SK-N-DZ (cell line): ENCODE results near the gene PDC.
"Not testable (repeated sequence)": the region's sequence is repeated elsewhere in the genome, so short reads cannot be mapped to it uniquely, and the experiment has no call there.

Source experiments
- DNase-seq: peaks from one replicate; pipeline ENCODE4 v3.0.0-alpha.2; 2015; ENCODE audit warnings: low spot score

Gene PDC

DNA sequence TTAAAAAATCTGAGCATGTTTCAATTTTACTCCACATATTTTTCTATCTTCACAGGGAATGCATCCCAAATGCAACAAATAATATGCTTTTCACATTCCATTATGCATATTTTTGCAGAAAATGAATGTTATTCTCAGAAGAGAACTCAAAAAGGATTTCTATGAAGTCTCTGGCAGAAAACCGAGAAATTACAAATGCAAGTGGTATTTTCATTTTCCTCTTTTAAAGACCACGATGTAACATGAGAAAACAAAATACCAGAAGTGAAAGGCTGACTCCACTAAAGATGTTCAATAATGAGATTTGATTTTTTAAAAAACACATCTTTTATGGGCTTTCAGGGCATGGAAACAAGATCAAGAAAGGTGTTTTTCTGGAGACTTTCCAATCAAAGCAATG lies 5.0 kb upstream of the PDC start:
- no peak for DNase-seq

DNA sequence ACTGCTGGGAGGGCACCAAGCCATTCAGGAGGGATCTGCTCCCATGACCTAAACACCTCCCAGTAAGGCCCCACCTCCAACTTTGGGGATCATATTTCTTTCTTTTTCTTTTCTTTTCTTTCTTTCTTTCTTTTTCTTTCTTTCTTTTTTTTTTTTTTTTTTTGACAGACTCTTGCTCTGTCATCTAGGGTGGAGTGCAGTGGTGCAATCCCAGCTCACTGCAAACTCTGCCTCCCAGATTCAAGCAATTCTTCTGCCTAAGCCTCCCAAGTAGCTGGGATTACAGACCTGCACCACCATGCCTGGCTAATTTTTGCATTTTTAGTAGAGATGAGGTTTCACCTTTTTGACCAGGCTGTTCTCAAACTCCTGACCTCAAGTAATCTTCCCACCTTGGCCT lies 4.6 kb upstream of the PDC start:
- DNase-seq, result not testable (repeated sequence)

DNA sequence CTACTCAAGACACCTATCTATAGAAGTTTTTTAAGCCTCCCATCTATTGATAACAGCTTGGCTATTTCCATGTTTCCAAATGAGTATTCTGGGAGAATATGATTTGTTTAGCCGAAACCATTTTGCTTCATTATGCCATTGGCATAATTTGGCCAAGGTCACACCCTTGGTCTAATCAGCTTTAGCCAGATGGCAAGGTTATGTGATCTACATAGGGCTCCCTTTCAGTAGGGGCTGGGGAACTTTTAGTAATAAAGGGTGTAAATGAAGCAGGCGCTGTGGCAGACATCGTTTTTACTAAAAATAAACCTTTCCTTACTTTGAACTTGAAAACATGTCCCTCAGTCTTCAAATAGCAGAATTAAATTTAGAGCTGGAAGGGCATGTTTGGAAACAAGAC lies 3.0 kb upstream of the PDC start:
- no peak for DNase-seq

DNA sequence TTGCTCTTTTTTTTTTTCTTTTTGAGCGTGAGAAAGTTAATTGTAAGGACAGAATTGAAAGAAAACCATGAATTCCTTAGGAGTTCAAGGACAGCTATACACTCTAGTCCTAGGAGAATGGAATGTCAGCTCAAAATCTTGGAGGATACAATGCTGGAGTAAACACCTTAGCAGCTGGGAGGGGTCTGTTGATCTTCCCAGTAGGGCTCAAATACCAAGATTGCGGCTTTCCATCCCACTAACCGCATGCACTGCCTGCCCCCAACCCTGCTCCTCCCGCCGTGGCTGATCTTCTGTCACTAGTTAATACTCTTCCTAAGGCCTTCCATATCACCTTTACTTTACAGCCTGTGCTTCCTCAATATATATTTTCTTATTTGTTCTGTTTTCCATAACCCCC lies 2.6 kb upstream of the PDC start:
- no peak for DNase-seq

DNA sequence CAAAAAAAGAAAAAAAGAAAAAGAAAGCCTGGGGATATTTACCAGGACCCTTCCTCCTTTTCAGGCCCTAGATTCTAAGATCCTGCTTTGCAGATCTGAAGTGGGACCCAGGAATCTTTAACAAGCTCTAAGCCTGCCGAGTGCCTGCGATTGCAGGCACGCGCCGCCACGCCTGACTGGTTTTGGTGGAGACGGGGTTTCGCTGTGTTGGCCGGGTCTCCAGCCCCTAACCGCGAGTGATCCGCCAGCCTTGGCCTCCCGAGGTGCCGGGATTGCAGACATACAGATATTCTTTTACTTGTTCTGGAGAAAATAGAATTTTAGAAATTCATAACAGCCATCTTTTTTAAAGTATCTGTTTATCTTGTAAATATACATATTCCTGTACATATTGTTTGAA lies 1.8 kb downstream of the PDC start:
- not testable (repeated sequence) for DNase-seq

DNA sequence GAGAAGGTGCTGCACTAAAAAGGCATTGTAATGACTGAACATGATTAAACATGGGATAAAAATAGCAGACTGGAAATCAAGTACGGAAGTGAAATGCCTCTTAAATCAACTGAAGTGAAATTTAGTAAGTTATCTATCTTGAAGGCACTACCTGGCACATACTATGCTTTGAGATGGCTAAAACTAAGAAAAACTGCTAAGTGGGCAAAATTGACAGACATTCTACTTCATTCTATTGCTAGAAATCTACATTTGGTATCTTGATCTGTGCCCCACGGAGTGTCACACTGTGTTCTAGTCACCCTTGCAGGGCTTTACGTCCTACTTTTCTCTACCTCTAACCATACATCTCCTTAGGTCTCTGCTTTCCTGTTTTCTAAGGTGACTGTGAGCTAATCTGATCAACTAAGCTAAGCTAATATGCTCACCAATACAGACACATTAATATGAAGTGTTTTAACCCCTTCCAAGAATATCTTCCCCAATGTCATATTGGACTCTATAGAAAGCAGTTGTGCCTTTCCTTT lies 4.1 kb downstream of the PDC start:
- no peak for DNase-seq

DNA sequence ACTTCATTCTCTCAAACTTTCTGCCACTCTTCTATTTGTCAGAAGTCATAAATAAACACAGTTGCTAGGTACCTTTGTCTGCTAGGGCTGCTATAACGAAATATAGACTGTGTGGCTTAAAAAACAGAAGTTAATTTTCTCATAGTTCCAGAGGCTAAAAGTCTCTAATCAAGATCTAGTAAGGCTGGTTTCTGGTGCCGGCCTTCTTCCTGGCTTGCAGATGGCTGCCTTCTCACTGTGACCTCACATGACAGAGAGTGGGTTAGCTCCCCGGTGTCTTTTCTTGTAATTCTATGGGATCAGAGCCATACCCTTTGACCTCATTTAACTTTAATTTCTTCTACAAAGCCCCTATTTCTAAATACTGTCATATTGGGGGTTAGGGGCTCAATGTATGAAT lies 5.9 kb downstream of the PDC start:
- DNase-seq, result peak; percentile 3

DNA sequence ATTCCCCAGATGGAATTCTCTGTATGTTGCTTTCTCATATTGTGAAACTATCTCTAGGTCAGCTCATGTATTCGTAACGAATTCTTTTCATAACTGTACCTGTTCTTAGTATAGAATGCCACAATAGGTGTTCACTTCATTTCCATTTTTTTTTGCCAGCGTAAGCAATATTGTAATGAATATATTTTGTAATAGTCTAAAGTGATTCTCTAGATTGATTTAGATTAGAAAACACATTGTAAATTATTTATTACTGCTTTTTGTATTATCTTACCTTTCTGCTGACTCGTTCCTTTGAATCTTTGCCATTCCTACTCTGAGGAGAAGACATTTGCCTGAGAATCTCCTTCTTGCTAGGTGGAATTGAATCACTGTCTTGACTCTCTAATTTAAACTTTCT lies 14.8 kb downstream of the PDC start:
- no peak for DNase-seq

DNA sequence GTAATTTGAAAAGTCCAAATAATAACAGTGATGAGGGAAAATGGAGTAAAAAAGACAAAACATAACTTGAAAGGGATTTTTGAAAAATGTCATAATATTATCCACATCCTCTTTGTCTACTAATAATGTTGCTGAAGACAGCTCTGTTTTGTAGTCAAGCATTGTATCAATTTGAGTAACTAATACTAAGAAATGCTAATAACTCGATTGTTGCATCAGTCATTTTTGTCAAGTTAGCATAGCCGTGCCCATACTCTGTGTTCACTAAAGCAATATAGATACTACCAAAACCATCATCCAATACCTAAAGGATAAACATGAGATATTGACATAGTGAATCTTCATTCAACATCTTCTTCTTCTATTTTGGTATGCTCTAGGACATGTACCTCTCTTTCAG lies 17.3 kb downstream of the PDC start:
- no peak for DNase-seq

DNA sequence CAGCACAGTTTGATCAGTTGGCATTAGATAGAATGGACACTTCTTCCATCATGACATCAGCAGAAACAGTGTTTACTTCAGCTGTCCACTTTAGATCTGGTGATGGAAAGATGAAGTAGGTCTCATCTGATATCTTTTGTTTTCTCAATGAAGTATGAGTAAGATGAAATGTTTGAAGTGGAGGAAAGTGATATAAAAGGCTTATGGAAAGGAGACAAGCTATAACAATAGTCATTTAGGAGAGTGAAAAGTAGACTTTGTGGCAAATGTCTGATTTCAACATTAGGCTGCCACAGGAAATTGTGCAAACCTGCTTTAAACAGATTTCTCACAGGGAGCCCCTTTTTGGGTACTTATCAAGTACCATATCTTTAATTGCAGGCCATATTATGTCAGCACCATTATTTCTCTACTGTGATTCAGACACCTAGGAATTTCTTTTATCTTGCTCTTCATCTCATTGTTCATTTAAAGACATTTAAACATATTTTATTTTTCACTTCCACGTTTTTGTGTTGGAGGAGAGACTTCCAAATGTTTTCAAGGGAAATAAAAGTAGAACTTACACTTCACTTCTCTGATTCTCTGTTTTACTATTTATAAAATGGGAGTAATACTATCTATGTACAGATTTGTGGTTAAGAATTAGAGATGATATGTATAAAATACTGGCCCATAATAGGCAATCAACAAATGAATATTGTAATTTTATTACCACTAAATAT lies 18.1 kb downstream of the PDC start:
- no peak for DNase-seq

DNA sequence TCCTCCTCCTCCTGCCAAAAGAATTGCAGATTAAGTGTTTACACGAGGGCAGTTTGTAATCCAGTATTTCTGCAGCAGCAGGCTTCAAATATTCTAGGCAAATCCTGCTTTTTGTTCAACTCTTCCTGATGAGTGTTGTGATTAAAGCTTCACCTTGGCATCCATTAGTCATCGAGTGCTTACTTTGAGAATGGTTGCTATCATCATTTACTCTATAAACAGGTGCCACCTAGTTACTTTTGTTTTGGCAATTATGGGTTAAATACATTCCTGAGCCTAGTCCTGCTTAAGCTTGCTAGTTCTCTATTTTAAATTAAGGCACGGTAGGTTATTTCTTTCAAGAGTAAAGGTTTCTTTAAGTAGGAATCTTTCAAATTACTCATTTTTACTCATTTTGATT lies 20.3 kb downstream of the PDC start:
- no peak for DNase-seq

DNA sequence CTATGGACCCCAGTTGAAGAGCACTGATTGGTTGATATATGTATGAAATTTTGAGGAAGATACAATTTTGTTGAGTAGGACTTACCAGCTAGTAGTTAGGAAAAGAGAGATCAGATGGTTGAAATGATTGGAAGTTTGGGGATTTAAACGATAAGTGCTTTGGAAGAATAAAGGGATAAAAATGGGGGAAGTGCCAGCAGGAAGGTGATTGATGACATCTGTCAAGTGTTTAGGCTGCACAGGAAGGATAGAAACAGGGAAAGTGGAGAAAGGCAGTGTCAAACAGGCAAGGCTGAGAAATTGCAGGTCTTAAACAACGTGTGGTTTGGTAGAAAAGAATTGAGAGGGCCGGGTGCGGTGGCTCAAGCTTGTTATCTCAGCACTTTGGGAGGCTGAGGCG lies 22.3 kb downstream of the PDC start:
- no peak for DNase-seq

DNA sequence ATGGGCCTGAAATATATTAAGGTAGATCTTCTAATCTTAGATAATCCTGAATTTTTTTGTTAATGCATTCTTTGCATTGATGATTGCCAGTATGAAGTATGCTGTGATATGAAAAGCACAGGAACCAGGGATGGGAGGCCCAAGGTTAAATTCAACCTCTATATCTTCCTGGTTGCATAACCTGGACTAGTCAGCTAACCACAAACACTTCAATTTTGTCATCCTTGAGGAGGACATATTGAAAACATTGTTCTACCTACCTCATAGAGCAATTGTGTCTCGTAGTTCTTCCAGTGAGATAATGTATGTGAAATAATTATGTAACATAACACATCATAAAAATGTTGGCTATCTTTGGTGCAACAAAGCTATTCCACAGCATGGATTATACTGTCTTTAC lies 25.6 kb downstream of the PDC start:
- DNase-seq, result no peak

DNA sequence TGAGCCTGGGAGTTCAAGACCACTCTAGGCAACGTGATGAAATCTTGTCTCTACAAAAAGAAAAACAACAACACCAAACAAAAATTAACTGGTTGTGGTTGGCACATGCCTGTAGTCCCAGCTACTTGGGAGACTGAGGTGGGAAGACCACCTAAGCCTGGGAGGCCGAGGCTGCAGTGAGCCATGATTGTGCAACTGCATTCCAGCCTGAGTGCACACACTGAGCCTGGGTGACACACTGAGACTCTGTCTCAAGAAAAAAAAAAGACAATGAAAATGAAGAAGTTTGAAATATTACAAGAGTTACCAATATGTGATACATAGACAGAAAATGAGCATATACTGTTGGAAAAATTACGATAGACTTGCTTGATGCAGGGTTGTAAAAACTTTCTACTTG lies 31.9 kb downstream of the PDC start:
- DNase-seq, result no peak

DNA sequence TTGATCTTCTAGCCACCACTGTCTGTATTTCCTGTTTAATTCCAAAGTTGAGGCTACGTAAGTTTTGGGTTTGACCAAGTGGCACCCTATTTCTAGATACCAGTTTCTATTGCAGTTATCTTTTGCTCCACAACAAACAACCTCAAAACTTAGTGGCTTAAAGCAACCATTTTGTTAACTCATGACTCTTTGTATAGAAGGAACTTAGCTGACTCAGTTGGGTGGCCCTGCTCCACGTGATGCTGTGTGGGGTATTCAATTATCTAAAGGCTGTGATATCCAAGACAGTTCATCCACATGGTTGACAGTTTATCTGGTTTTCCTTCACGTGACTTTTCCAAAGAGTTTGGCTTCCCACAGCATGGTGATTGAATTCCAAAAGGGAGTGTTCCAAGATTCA lies 34.8 kb downstream of the PDC start:
- DNase-seq, result no peak

DNA sequence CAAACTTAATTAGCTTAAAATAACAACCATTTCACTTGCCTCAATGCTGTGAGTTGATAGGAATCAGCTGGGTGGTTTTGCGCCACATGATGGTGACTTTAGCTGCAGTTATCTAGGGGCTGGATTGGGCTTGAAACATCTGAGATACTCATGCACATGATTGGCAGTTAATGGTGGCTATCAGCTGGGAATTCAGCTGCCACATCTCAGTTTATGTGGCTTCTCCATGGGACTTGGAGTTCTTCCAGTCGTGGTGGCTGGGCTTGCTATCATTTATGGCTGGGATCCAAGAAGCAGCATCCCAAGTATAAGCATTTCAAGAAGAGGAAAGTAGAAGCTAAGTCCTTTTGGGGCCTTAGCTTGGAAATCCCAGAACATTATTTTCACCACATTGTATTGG lies 36.4 kb downstream of the PDC start:
- DNase-seq, result no peak

DNA sequence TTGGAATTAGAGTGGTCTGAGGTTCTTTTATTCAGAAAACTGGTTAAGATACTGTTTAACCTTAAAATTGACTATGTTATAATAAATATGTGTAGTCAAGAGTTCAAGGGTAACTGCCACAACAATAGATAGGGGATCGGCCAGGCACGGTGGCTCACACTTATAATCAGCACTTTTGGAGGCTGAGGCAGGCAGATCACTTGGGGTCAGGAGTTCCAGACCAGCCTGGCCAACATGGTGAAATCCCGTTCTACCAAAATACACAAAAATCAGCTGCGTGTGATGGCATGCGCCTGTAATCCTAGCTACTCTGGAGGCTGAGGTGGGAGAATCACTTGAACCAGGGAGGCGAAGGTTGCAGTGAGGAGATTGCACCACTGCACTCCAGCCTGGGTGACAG lies 39.5 kb downstream of the PDC start:
- no peak for DNase-seq

DNA sequence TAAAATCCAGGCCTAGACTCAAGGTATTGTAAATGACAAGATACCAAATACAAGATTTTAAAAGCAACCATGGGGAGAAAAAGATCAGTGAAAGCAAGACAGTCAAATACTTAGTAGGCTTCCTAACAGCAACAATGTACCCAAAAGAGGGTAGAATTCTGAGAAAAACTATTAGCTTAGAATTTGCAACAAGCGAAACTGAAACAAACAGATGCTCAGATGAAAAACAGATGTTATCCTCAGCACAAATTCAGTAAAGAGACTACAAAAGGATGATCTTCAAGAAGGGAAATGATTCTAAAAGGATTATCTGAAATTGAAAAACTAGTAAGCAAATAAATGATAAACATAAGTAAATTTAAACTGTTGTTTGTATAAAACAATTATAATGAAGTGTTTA lies 40.0 kb downstream of the PDC start:
- no peak for DNase-seq

DNA sequence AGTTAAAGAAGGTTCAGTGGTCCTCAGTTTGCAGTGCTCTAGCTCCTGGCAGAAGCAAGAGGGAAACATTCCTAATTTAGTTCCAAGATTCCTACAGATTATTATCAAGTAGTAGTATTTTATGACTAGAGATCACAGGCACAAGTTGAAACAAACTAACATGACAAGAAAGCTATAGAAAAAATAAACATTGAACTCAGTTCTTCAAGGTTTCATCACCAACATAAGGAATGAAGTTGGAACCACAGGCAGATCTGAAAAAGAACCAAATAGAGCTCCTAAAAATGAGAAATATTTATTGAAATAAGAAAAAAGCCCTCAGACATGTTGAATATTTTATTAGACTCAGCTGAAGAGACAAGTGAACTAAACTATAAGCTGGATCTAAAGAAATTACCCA lies 40.6 kb downstream of the PDC start:
- DNase-seq, result no peak

DNA sequence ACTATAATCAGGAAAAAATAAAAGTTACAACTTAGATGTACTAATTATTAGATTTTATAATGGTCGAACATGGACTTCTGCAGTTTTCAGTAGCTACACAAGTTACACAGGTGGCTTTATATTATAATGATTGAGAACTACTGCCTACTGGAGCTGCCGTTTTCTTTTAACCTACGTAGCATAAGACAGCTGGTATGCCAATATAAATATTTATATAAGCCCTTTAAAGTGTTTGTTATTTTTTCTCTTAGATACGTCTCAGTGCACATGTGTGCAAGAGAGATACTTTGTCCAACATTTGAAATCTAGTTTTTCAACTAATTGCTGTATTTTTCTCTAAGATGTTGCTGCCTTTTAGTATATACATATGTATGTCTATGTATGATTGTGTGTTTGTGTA lies 42.4 kb downstream of the PDC start:
- no peak for DNase-seq

DNA sequence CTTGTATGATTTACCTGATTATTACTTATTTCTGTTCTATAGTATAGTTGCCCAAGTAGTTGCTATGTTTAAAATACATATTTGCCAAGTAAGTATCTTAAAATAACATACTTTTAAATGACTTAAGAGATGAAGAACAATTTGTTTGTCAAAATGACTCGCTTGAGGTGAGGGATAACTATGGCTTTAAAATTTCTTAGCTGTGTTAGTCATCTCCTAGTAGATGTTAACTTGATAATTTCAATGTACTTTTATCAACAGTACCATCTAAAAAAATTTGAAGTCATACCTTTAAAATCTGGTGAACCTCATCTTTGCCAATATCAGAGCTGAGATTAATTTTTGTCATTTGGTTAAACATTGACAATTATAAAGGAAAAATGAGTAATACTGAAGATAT lies 47.6 kb downstream of the PDC start:
- DNase-seq, result no peak

DNA sequence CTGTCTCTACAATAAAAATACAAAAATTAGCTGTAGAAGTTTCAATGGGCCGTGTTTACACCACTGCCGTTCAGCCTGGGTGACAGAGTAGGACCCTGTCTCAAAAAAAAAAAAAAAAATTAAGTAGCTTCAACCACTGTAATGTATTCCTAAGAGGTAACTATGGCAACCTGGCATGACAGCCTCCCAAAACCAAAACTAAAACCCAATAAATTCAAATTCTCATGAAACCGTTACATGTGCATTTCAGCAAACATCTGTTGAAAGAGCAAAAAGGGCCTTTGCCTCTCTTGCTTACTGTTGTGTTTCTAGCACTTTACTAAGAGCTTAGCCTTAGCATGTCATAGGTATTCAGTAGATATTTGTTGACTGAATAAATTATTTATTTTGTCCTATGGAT lies 51.8 kb downstream of the PDC start:
- DNase-seq, result no peak

DNA sequence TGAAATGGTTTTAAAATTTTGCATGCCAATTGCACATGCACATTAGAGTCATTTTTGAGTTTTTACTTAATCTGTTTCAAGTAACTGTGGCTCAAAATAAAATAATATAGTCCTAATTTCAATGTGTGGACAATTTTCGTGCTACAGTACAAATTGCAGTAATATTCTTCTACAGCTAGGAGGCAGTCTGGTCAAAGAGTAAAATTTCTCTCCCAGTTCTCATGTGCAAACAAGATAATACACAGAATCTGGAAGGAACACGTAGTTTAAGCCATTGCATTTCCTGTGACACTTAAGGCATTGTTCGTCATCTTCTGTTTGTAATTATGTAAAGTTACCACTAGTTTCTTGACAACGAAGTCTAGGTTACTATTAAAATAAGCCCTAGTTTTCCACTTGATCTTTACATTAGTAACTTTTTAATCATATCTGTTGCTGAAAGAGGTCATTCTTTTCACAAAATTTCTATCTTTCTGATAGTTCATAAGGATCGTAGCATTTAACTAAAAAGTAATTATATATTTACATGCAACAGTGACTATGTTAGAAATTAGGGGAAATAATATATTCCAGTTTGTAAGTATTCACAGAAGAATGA lies 56.4 kb downstream of the PDC start:
- DNase-seq, result peak; percentile 29

DNA sequence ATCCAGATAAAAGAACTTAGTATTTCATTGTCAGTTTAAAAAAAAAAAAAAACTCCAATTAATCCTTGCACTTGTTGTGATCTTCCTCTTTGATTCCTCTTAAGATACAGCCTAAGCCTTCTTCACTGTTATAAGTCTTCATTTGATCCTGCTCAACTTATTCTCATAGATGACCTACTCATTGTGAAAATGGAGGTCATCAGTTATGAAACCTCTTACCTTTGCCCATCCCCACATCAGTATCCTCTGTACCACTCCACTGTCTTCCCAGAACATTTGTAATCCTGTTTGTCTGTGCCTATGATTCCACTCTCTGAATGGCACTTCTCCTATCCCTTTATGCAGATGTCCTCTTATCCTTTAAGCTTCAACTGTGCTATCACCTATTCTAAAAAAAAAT lies 57.3 kb downstream of the PDC start:
- DNase-seq, result no peak
